Peyer's patch (tissue), 4 donors: ENCODE measurements around the gene RPS17. TPM values are rescaled to one million over a fixed set of nuclear protein-coding genes. Genes with fewer than 3 reads are reported as not detected.

Source experiments
- DNase-seq, 3 donors: peaks; one replicate each; pipeline ENCODE4 v3.0.0-alpha.2; 2017 to 2019
- H3K27ac ChIP-seq, 4 donors: fragments of 200-600 bp; sonication (generic); one replicate each; pipeline ENCODE4 v1.5.1; 2016 to 2019
- H3K27me3 ChIP-seq, 2 donors: fragments of 200-600 bp; sonication (generic); one replicate each; pipeline ENCODE4 v1.5.1; 2019
- H3K36me3 ChIP-seq, 3 donors: fragments of 200-600 bp; sonication (generic); one replicate each; pipeline ENCODE4 v1.5.1; 2016 to 2019
- H3K4me1 ChIP-seq, 4 donors: fragments of 200-600 bp; sonication (generic); one replicate each; pipeline ENCODE4 v1.5.1; 2016 to 2019
- H3K4me3 ChIP-seq, 4 donors: fragments of 200-600 bp; sonication (generic); 1 replicate in 3 of 4; 2 replicates in 1 of 4; pipeline ENCODE4 v1.5.1; 2016 to 2019; ENCODE audit warnings: mild to moderate bottlenecking in 1 of 4
- H3K9me3 ChIP-seq, 4 donors: fragments of 200-600 bp; sonication (generic); one replicate each; pipeline ENCODE4 v1.5.1; 2016 to 2019; ENCODE audit warnings: mild to moderate bottlenecking in 1 of 4
- CTCF ChIP-seq, 6 experiments: fragments of 450-650 bp in 4 of 6; fragments of 200-600 bp in 2 of 6; sonication (generic) in 1 of 6; IDR thresholded peaks; one replicate each; pipeline ENCODE4 v1.5.1; 2017 to 2019; ENCODE audit warnings: antibody characterized with exemption in 6 of 6, mild to moderate bottlenecking in 3 of 6, moderate library complexity in 1 of 6
- POLR2A ChIP-seq, 2 donors: fragments of 450-650 bp; IDR thresholded peaks; one replicate each; pipeline ENCODE4 v1.5.1; 2017; ENCODE audit warnings: antibody characterized with exemption in 2 of 2, mild to moderate bottlenecking in 2 of 2, moderate library complexity in 2 of 2
- total RNA-seq, 4 donors: library from RNA; depleted of rRNA; stranded (reverse); fragments of >200 nt; gene quantifications; one replicate each; pipeline ENCODE4 v1.1.0, GENCODE V29; 2016

RPS17 gene
- total RNA-seq, 4 donors from 2014 or later, result 237 to 1,533 (median 677) TPM

GRCh38 chr15:82539691-82540054 lies 584 bp downstream of the RPS17 start:
- Histone ChIP-seq H3K36me3 (peaks cover 0 to 38% (median 0%) of the 10 kb centered on the region in 3 donors), H3K4me3 (peak overlapping the region; percentile 68 to 83 (median 77)), H3K4me1 (peaks cover 0 to 24% (median 5%) of the 10 kb centered on the region in 4 donors), H3K9me3 (no peaks in the 10 kb centered on the region), H3K27me3 (no peaks in the 10 kb centered on the region), H3K27ac (peak overlapping the region; percentile 79 to 89 (median 86))
- DNase-seq, result peak in 2 of 3 donors; percentile 63 to 64
- TF ChIP-seq POLR2A (IDR thresholded peaks at IDR 0.05) (no peak), CTCF (IDR thresholded peaks at IDR 0.05) (no peak)

GRCh38 chr15:82538961-82539690 lies 1.1 kb downstream of the RPS17 start:
- peaks cover 0 to 43% (median 0%) of the 10 kb centered on the region in 3 donors for H3K36me3 ChIP-seq

GRCh38 chr15:82537351-82537908 lies 2.8 kb downstream of the RPS17 start:
- Histone ChIP-seq H3K4me1 (peaks cover 0 to 24% (median 5%) of the 10 kb centered on the region in 4 donors), H3K9me3 (no peaks in the 10 kb centered on the region), H3K27ac (no peak overlapping the region), H3K36me3 (peaks cover 0 to 57% (median 0%) of the 10 kb centered on the region in 3 donors), H3K4me3 (no peak overlapping the region), H3K27me3 (no peaks in the 10 kb centered on the region)
- TF ChIP-seq CTCF (IDR thresholded peaks at IDR 0.05), result no peak
- TF ChIP-seq POLR2A (IDR thresholded peaks at IDR 0.05), result no peak
- no peak for DNase-seq

More at GRCh38 chr15:82538961-82539690, 1.1 kb downstream of the RPS17 start:
- Histone ChIP-seq H3K9me3 (no peaks in the 10 kb centered on the region), H3K27me3 (no peaks in the 10 kb centered on the region), H3K4me1 (peaks cover 0 to 24% (median 5%) of the 10 kb centered on the region in 4 donors), H3K4me3 (peak overlapping the region; percentile 68 to 83 (median 77)), H3K27ac (peak overlapping the region in 3 of 4 donors; percentile 79 to 89 (median 84))
- no peak for DNase-seq
- TF ChIP-seq POLR2A (IDR thresholded peaks at IDR 0.05) (no peak), CTCF (IDR thresholded peaks at IDR 0.05) (no peak)

- no peaks in the 10 kb centered on the region for H3K9me3 ChIP-seq
- H3K4me1 ChIP-seq, result peaks cover 0 to 24% (median 5%) of the 10 kb centered on the region in 4 donors
- no peak overlapping the region for H3K27ac ChIP-seq
- no peak for TF ChIP-seq POLR2A (IDR thresholded peaks at IDR 0.05)
- no peak for TF ChIP-seq CTCF (IDR thresholded peaks at IDR 0.05)
- DNase-seq, result no peak
- H3K36me3 ChIP-seq, result peaks cover 0 to 57% (median 0%) of the 10 kb centered on the region in 3 donors
- no peak overlapping the region for H3K4me3 ChIP-seq
- H3K27me3 ChIP-seq, result no peaks in the 10 kb centered on the region
These were observed 3.6 kb downstream of the RPS17 start for GRCh38 chr15:82536409-82537350.
